T-helper 2 cell (primary cell): ENCODE measurements around the gene MYO7A.
A peak's percentile ranks its signal among the peaks of the same experiment; 100 is the strongest.

Experiments
- DNase-seq, 5 experiments: peaks; one replicate each; pipeline versions ENCODE4 v3.0.0 to v3.0.0-alpha.2; 2012 to 2022

MYO7A gene

GRCh38 chr11:77147668-77148321 is 19.7 kb downstream of the MYO7A start:
- peak in 3 of 5 experiments; percentile 19 to 63 (median 51) for DNase-seq

- no peak for DNase-seq
Observed at GRCh38 chr11:77148963-77149715, 21.1 kb downstream of the MYO7A start.

GRCh38 chr11:77149716-77150392 is 21.8 kb downstream of the MYO7A start:
- no peak for DNase-seq

- no peak for DNase-seq
Observed at GRCh38 chr11:77150836-77151235, 22.8 kb downstream of the MYO7A start.

GRCh38 chr11:77151804-77152509 is 23.9 kb downstream of the MYO7A start:
- peak in 4 of 5 experiments; percentile 23 to 89 (median 50) for DNase-seq

- no peak for DNase-seq
Observed at GRCh38 chr11:77152846-77153245, 24.8 kb downstream of the MYO7A start.

GRCh38 chr11:77153276-77154185 is 25.5 kb downstream of the MYO7A start:
- DNase-seq = no peak

- DNase-seq = no peak
Observed at GRCh38 chr11:77154381-77155081, 26.5 kb downstream of the MYO7A start.

GRCh38 chr11:77155082-77155475 is 27.0 kb downstream of the MYO7A start:
- DNase-seq = no peak

GRCh38 chr11:77155556-77156130 is 27.6 kb downstream of the MYO7A start:
- DNase-seq = no peak

GRCh38 chr11:77156396-77157195 is 28.6 kb downstream of the MYO7A start:
- DNase-seq = no peak

- no peak for DNase-seq
Observed at GRCh38 chr11:77158041-77158695, 30.1 kb downstream of the MYO7A start.

- DNase-seq = no peak
Observed at GRCh38 chr11:77159219-77159936, 31.3 kb downstream of the MYO7A start.

- DNase-seq = no peak
Observed at GRCh38 chr11:77159937-77160495, 32.0 kb downstream of the MYO7A start.

- DNase-seq = no peak
Observed at GRCh38 chr11:77163271-77163670, 35.2 kb downstream of the MYO7A start.

- no peak for DNase-seq
Observed at GRCh38 chr11:77165066-77165465, 37.0 kb downstream of the MYO7A start.

- DNase-seq = no peak
Observed at GRCh38 chr11:77166021-77166420, 38.0 kb downstream of the MYO7A start.

GRCh38 chr11:77167111-77167626 is 39.1 kb downstream of the MYO7A start:
- DNase-seq = no peak
